MM.1S (cell line): Measurements from ENCODE around the gene EIF2A.

ENCODE experiments used
- CTCF ChIP-seq: fragments of 300-600 bp; sonication (generic); IDR thresholded peaks from 2 replicates; pipeline ENCODE4 v1.5.1; 2016; ENCODE audit warnings: antibody characterized with exemption, low read length, mixed read lengths
- EZH2 ChIP-seq: fragments of 300-600 bp; sonication (generic); optimal IDR thresholded peaks from 2 replicates; pipeline ENCODE3; 2017; ENCODE audit warnings: low read depth, mild to moderate bottlenecking, antibody characterized with exemption, low read length, mixed read lengths

GRCh38 chr3:150556792-150557191, 10.2 kb downstream of the EIF2A start:
- TF ChIP-seq CTCF (no peak), EZH2 (no peak)
